VCaP (cell line): ENCODE measurements around the gene NR2E1.
A peak's percentile ranks its signal among the peaks of the same experiment; 100 is the strongest.

Source experiments
- H3K27ac ChIP-seq: fragments of 450-650 bp; 2 replicates; pipeline ENCODE4 v1.5.1; 2017
- CTCF ChIP-seq: fragments of 450-650 bp; conservative IDR thresholded peaks from 2 replicates; pipeline ENCODE4 v1.5.1; 2017; ENCODE audit warnings: mild to moderate bottlenecking, moderate library complexity

The NR2E1 gene

GRCh38 chr6:108207013-108207412, 41.2 kb downstream of the NR2E1 start:
- no peak for TF ChIP-seq CTCF
- H3K27ac ChIP-seq: no peak overlapping the region

GRCh38 chr6:108209738-108210137, 43.9 kb downstream of the NR2E1 start:
- peak overlapping the region; percentile 89; the same call in 1 of the 2 replicates for H3K27ac ChIP-seq
- no peak for TF ChIP-seq CTCF

GRCh38 chr6:108210556-108210955, 44.7 kb downstream of the NR2E1 start:
- no peak for TF ChIP-seq CTCF
- peak overlapping the region; percentile 89 for H3K27ac ChIP-seq

GRCh38 chr6:108211671-108212070, 45.8 kb downstream of the NR2E1 start:
- TF ChIP-seq CTCF: no peak
- peak overlapping the region; percentile 89 for H3K27ac ChIP-seq

GRCh38 chr6:108222064-108222463, 56.2 kb downstream of the NR2E1 start:
- TF ChIP-seq CTCF: no peak
- H3K27ac ChIP-seq: no peak overlapping the region

GRCh38 chr6:108222504-108222903, 56.7 kb downstream of the NR2E1 start:
- TF ChIP-seq CTCF: no peak
- no peak overlapping the region for H3K27ac ChIP-seq

- no peak overlapping the region for H3K27ac ChIP-seq
- no peak for TF ChIP-seq CTCF
These were observed 61.5 kb downstream of the NR2E1 start for GRCh38 chr6:108227290-108227689.

- no peak overlapping the region for H3K27ac ChIP-seq
- no peak for TF ChIP-seq CTCF
These were observed 62.6 kb downstream of the NR2E1 start for GRCh38 chr6:108228416-108228815.
